CD4-positive, alpha-beta T cell treated with Interleukin-1 beta for 1 hour (primary cell): ENCODE data around the gene TPP2.

Experiments
- DNase-seq, 2 donors: peaks; one replicate each; pipeline ENCODE4 v3.0.0-alpha.2; 2020 to 2022

TPP2 gene

GRCh38 chr13:102696465-102696864, 99.7 kb downstream of the TPP2 start:
- no peak for DNase-seq

DNA sequence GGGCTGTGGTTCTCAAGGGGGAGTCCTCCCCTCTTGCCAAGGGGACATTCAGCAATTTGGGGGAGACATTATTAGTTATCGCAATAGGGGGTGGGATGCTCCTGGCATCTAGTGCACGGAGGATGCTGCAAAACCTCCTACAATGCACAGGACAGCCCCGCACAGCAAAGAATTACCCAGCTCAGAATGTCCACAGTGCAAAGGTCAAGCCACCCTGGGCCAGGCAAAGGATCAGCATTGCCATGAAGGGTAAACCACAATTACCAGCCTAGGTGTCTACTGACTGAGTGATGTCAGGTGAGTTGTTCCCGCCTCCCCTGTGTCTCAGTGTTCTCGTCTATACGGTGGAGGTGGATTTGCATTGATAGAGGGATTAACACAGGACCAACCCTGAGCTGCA, 100.5 kb downstream of the TPP2 start:
- DNase-seq = no peak

DNA sequence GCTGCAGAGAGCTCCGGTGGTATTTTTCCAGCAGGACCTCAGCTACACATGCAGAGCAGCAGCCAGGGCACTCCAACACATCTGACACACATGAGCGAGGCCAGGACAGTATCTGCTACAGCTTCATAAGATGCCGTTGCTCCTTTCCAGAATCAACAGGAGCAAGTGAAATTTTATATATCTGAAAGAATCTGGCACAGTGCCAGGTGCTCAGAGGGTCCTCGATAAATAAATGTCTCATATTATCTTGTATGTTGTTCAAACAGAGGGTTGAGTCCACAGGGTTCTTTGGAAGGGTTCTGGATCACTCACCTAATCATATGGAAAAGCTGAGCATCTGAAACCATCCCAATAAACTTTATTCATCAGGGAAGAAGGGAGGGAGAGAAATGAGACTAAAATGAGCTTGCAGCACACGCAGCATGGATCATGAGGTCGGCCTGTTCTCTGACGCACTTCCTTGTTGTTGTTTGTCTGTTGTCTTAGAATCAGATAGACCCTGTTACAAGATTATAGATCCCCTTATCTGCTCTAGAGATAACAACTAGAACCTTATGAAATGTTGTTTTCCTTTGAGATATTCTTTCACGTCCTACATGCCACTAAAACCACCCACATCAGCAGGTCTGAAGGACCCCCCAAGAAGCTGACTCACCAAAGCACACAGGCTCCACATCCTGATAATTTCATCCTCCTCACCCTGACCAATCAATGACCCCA, 101.3 kb downstream of the TPP2 start:
- DNase-seq = no peak

- no peak for DNase-seq
Observed at GRCh38 chr13:102698649-102698980, 101.8 kb downstream of the TPP2 start.

GRCh38 chr13:102699504-102699903, 102.7 kb downstream of the TPP2 start:
- DNase-seq = no peak

GRCh38 chr13:102700088-102701031, 103.6 kb downstream of the TPP2 start:
- no peak for DNase-seq

DNA sequence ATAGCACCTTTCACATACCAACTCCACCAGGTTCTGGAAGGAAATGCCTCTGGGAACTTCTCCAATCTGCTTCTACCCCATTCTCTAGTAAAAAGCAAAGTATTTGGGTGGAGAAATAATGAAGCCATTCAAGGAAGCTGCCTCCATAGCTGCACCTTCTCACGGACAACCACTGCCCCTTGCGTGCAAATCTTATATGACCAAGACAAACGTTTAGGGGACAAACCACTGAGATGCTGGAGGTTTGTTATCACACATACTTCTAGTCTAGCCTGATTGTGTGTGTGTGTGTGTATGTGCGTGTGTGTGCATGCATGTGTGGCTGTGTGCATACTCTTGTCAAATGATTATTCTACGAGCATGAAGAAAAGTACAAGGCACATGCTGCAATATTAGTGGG, 104.5 kb downstream of the TPP2 start:
- DNase-seq = no peak

GRCh38 chr13:102702965-102703725, 106.4 kb downstream of the TPP2 start:
- no peak for DNase-seq

- DNase-seq = no peak
Observed at GRCh38 chr13:102703726-102704035, 106.9 kb downstream of the TPP2 start.

GRCh38 chr13:102704238-102705058, 107.7 kb downstream of the TPP2 start:
- no peak for DNase-seq

- no peak for DNase-seq
Observed at GRCh38 chr13:102707467-102707866, 110.7 kb downstream of the TPP2 start.

- no peak for DNase-seq
Observed at GRCh38 chr13:102708211-102708610, 111.4 kb downstream of the TPP2 start.

GRCh38 chr13:102708991-102709390, 112.2 kb downstream of the TPP2 start:
- no peak for DNase-seq

GRCh38 chr13:102709536-102709935, 112.8 kb downstream of the TPP2 start:
- no peak for DNase-seq

GRCh38 chr13:102710261-102710679, 113.5 kb downstream of the TPP2 start:
- no peak for DNase-seq

DNA sequence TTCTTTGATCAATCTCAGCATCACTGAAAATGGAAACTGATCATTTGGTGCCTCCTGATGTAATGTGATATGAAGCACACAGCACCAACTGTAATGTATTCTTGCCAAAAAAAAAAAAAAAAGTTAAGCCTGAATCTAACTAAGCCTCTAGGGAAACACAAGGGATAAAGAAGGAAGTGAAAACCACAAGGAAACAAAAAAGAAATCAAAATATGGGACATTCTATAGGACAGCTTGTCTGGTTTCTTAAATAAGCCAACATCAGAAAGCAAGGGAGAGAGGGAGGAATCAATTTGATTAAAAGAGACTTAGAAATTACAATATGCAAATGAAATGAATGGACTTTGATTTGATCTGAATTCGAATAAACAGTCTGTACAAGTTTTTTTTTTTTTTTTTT, 118.7 kb downstream of the TPP2 start:
- DNase-seq = no peak

DNA sequence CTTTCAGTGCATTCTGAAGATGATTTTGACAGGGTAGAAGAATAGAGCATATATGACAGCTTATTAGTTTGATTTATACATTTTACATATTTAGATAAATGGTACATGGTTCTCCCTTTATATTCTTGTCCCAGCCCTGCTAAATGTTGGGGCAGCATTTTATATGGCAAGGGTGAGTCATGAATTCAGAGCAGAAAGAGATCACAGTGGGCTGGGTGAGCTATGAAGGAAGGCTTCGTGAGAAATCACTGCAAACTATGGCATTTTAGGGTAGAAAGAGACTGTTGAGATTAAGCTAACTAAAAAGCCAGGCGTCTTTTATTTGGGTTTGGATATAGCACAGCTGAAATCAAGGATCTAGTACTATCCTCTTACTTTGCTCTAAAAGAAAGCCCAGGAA, 122.0 kb downstream of the TPP2 start:
- DNase-seq = no peak

DNA sequence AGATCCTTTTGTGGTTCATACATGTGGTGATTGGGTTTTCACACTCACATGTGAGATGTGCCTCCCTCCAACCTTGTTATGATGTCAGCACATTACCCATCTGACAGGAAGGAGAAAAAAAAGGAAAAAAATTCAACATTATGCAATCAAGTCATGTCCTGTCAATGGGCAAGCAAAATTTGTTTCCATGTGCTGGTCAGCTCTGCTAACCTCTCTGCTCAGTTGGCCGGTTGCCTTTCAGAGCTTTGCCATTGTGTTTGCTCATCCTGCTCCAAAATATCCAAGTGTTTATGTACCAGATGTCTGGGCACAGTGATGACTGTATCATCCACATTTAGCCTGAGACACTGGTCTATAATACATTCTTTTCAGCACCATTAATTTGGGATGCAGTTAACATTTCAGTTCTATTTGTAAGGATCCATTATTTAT, 125.0 kb downstream of the TPP2 start:
- peak in 1 of 2 donors; percentile 36 for DNase-seq

DNA sequence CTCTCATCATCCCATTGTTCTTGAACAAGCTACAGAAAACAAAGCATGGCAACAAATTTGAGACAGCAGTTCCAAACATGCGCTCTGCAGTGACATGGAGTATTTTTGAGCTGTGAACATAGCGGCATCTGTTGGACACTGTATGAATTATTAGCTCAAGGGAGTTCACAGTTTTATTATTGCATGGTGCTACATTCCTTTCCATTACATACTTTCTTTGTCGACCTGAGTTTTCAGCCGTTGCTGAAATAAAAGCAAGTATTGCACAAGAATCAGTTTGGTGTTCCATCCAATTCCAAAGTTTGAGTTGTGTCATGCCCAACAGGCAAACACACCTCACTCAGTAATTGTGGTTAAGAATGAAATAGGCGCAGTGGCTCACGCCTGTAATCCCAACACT, 128.1 kb downstream of the TPP2 start:
- DNase-seq = peak in 1 of 2 donors; percentile 11

- peak in 1 of 2 donors; percentile 11 for DNase-seq
Observed at GRCh38 chr13:102726430-102726829, 129.6 kb downstream of the TPP2 start.
